PC-9 (cell line): ENCODE measurements around the gene SUGP2.

Experiments used
- CTCF ChIP-seq: fragments of 200-600 bp; sonication (generic); conservative IDR thresholded peaks from 2 replicates; pipeline ENCODE4 v1.6.1; 2017; ENCODE audit warnings: mixed run types, antibody characterized with exemption, mild to moderate bottlenecking, moderate library complexity
- EZH2 ChIP-seq: fragments of 200-600 bp; sonication (generic); IDR thresholded peaks from 2 replicates; pipeline ENCODE4 v1.8.0; 2017; ENCODE audit warnings: antibody characterized with exemption, low read depth

DNA sequence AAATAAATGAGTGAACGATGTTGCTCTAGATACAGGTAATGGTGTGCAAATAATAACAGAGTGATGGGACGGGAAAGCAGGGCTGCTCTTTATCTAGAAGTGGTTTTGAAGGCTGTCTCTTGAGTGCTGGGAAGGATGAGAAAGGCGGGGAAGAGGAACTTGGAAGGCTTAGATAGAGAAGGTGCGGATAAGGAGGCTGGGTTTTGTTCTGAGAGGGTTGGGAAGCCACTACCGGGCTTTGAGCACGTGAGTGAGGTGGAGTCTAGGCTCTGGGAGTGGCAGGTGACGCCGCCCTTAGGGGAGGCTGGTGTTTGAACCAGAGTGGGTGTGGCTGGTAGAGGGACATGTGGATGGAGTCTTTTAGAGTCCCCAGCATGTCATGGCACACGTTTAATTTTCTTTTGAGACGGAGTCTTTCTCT, 897 bp upstream of the SUGP2 start:
- TF ChIP-seq EZH2, result no peak
- no peak for TF ChIP-seq CTCF
